Ovary (tissue), 9 donors: Measurements from ENCODE around the gene SLC16A14. TPM values are rescaled to one million over a fixed set of nuclear protein-coding genes. Genes with fewer than 3 reads are reported as not detected.

Experiments used
- DNase-seq, 5 donors: peaks; one replicate each; pipeline ENCODE4 v3.0.0-alpha.2; 2019 to 2020
- H3K27ac ChIP-seq, 2 donors: fragments of 200-600 bp; one replicate each; pipeline versions ENCODE4 v1.5.1 to v1.8.0; 2019 to 2022
- H3K27me3 ChIP-seq: fragments of 200-600 bp; one replicate; pipeline ENCODE4 v1.8.0; 2022
- H3K36me3 ChIP-seq: fragments of 200-600 bp; sonication (generic); one replicate; pipeline ENCODE4 v1.5.1; 2019
- H3K4me1 ChIP-seq: one replicate; pipeline ENCODE4 v1.8.1; 2013; ENCODE audit warnings: mild to moderate bottlenecking, moderate library complexity; ENCODE audit not compliant: insufficient read depth
- H3K4me3 ChIP-seq: fragments of 200-600 bp; sonication (generic); one replicate; pipeline ENCODE4 v1.5.1; 2017
- H3K9me3 ChIP-seq, 2 donors: fragments of 200-600 bp in 1 of 2; sonication (generic) in 1 of 2; one replicate each; pipeline versions ENCODE4 v1.5.1 to v1.8.1; 2013 to 2019; ENCODE audit warnings: mild to moderate bottlenecking in 1 of 2, moderate library complexity in 1 of 2
- EP300 ChIP-seq: sonication (generic); formaldehyde crosslinking; IDR thresholded peaks from one replicate; pipeline ENCODE4 v1.6.1; 2017; ENCODE audit warnings: antibody characterized with exemption
- POLR2A ChIP-seq: fragments of 450-650 bp; IDR thresholded peaks from one replicate; pipeline ENCODE4 v1.6.1; 2017; ENCODE audit warnings: antibody characterized with exemption, mild to moderate bottlenecking, moderate library complexity
- WGBS, 3 donors: extraction: QIAGEN DNeasy Blood & Tissue Kit in 1 of 3; methylation state at CpG; one replicate each; pipeline versions ENCODE4 v1.1.5 to v1.1.7; 2013 to 2017; 5-methylcytosine and 5-hydroxymethylcytosine counted together
- intact Hi-C, 4 donors: fragments of 100-400 bp; cut with DNase I; formaldehyde crosslinking; loops; one replicate each; pipeline versions ENCODE4 v1.11.0 to v1.15.1; 2022 to 2023
- polyA plus RNA-seq, 2 donors: library from polyadenylated mRNA; stranded (reverse); fragments of 200-250 nt in 1 of 2; fragments of 350-450 nt in 1 of 2; fragmentation: Illumina TruSeq in 1 of 2; extraction: RNeasy Lipid Tissue Mini Kit (QIAGEN cat#74804) in 1 of 2; gene quantifications; one replicate each; pipeline ENCODE4 v1.2.3, GENCODE V29; 2013 to 2014
- total RNA-seq, 7 donors: library from RNA; depleted of rRNA in 2 of 7; stranded (reverse); fragments of >200 nt in 2 of 7; fragmentation: NEBNext Ultra II Directional in 3 of 7; extraction: Animal tissue kit (Norgen Biotek cat#: 25700) in 3 of 7; gene quantifications; one replicate each; pipeline versions ENCODE4 v1.1.0 to v1.2.4, GENCODE V29; 2016 to 2023
- TF ChIP-seq, protein P1 (sequence below), 3 donors: fragments of 450-650 bp in 2 of 3; fragments of 200-600 bp in 1 of 3; IDR thresholded peaks; one replicate each; pipeline versions ENCODE4 v1.5.1 to v1.8.0; 2016 to 2022; ENCODE audit warnings: antibody characterized with exemption in 3 of 3, mild to moderate bottlenecking in 1 of 3
- donor health status: DM: no; HTN: no; CAD: no; lungs with moderate emphysema.
- donor health status: DM: no; HTN: no; CAD: no.
- donor health status: Bipolar disorder and iron deficiency.
- donor health status: DM: yes; HTN: yes; CAD: no.
- donor health status: DM: no; HTN: no; CAD: no.
- donor health status: DM: yes; HTN: yes; CAD: no.

Gene SLC16A14
- total and polyA plus RNA-seq, 9 donors, result 3.4 to 29.8 (median 11.2) TPM

DNA sequence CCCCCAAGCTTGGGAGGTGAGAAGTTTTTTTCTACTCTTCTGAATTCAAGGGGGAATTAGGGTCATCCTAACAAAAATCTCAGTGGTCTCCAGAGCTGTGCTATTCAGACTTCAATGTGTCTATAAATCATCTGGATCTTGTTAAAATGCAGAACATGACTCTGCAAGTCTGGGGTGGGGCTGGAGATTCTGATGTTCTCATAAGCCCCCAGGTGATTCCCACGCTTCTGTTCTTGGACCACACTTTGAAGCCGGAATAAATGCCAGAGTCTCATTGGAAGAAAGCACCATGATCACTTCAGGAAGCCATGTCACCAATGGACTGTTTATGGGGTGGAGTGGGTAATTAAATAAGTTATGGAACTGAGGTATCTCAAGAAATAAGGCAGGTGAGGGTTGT is 22.2 kb upstream of the SLC16A14 start:
- intact Hi-C loops, result no loop called here
- Histone ChIP-seq H3K4me3 (no peak overlapping the region), H3K27me3 (no peaks in the 10 kb centered on the region), H3K4me1 (no peaks in the 10 kb centered on the region), H3K27ac (no peak overlapping the region), H3K9me3 (no peaks in the 10 kb centered on the region), H3K36me3 (no peaks in the 10 kb centered on the region)
- DNase-seq, result no peak
- WGBS, 3 donors, result 94 to 97% (median 97%) methylated on average over 2 of the region's 2 CpGs
- no peak for TF ChIP-seq POLR2A
- no peak for TF ChIP-seq EP300
- TF ChIP-seq, protein P1, sequence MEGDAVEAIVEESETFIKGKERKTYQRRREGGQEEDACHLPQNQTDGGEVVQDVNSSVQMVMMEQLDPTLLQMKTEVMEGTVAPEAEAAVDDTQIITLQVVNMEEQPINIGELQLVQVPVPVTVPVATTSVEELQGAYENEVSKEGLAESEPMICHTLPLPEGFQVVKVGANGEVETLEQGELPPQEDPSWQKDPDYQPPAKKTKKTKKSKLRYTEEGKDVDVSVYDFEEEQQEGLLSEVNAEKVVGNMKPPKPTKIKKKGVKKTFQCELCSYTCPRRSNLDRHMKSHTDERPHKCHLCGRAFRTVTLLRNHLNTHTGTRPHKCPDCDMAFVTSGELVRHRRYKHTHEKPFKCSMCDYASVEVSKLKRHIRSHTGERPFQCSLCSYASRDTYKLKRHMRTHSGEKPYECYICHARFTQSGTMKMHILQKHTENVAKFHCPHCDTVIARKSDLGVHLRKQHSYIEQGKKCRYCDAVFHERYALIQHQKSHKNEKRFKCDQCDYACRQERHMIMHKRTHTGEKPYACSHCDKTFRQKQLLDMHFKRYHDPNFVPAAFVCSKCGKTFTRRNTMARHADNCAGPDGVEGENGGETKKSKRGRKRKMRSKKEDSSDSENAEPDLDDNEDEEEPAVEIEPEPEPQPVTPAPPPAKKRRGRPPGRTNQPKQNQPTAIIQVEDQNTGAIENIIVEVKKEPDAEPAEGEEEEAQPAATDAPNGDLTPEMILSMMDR (IDR thresholded peaks at IDR 0.05), result no peak

DNA sequence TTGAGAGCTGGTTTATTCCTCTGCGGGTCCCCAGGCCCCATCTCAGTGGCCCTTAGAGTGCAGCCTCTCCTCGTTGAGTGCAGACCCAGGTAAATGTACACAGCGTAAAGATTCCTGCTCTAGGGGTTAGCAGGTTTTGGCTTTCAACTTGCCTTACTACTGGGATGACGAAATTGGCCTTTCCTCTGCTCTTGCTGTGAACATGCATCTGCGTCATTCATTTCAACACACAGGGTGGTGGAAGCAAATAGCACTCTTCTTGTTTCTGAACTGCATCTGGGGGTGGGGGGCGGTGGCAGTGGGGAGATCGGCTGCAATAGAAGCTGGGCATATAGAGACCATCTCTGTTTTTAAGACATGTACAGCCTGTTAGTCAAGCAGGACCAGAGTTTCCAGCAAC is 16.5 kb upstream of the SLC16A14 start:
- Histone ChIP-seq H3K4me3 (no peak overlapping the region), H3K4me1 (no peaks in the 10 kb centered on the region), H3K9me3 (no peaks in the 10 kb centered on the region), H3K27me3 (no peaks in the 10 kb centered on the region), H3K36me3 (no peaks in the 10 kb centered on the region), H3K27ac (no peak overlapping the region)
- intact Hi-C loops, result no loop called here
- TF ChIP-seq EP300 (no peak), POLR2A (no peak)
- TF ChIP-seq, protein P1 (IDR thresholded peaks at IDR 0.05), result no peak
- WGBS, 3 donors, result 87 to 93% (median 89%) methylated on average over 7 of the region's 7 CpGs
- DNase-seq, result no peak

DNA sequence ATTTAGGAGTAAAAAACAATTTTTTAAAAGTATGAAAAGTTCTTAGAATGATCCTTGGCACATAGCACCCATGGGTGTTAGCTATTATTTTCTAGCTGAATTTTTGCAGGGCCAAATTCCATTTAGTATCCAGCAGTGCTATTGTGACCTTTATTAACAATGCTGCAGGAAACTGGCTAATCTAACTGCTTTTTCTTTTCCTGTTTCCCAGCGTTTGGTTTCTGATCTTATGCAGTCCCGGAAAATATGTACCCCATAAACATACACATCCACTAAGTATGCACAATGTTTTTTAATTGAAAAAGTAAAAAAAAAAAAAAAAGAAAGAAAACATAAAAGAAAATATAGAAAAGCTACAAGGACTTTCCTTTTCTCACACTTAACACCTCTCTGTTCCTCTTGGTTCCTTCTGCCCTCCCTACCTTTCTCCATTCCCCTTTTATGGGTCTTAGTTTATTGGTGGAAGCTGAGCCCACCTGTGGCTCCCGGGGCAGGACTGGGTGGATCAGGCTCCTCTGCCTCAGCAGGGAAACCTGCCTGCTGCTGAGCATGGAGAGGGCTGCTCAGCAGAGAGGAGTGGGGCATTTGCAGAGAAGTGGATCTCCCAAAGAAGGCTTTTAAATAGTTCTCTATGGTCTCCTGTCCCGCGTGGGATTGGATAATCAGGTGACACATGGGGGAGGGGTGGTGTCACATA is 9.3 kb upstream of the SLC16A14 start:
- Histone ChIP-seq H3K27ac (no peak overlapping the region), H3K4me3 (no peak overlapping the region), H3K4me1 (peaks cover 7% of the 10 kb centered on the region), H3K27me3 (no peaks in the 10 kb centered on the region), H3K9me3 (no peaks in the 10 kb centered on the region), H3K36me3 (no peaks in the 10 kb centered on the region)
- no peak for DNase-seq
- WGBS, 3 donors, result 38 to 48% (median 46%) methylated on average over 5 of the region's 5 CpGs
- TF ChIP-seq EP300, result no peak
- TF ChIP-seq, protein P1 (IDR thresholded peaks at IDR 0.05), result no peak
- TF ChIP-seq POLR2A, result no peak
- intact Hi-C loops, result no loop called here

- H3K27ac ChIP-seq, result no peak overlapping the region
- no peaks in the 10 kb centered on the region for H3K9me3 ChIP-seq
- intact Hi-C loops, result no loop called here
- DNase-seq, result no peak
- TF ChIP-seq EP300 (no peak), POLR2A (no peak)
- TF ChIP-seq, protein P1 (IDR thresholded peaks at IDR 0.05), result no peak
- H3K27me3 ChIP-seq, result no peaks in the 10 kb centered on the region
- 93 to 97% (median 97%) methylated on average over 2 of the region's 2 CpGs for WGBS, 3 donors
- peaks cover 7% of the 10 kb centered on the region for H3K4me1 ChIP-seq
- H3K4me3 ChIP-seq, result no peak overlapping the region
- H3K36me3 ChIP-seq, result no peaks in the 10 kb centered on the region
These were observed 8.1 kb upstream of the SLC16A14 start for GRCh38 chr2:230076819-230077218.
